ENCODE results near the gene TSR1. TPM values are rescaled to one million over a fixed set of nuclear protein-coding genes. Genes with fewer than 3 reads are reported as not detected.

Gene TSR1
- total RNA-seq, 1 experiment from 2014 or later, result 44.7 TPM

DNA sequence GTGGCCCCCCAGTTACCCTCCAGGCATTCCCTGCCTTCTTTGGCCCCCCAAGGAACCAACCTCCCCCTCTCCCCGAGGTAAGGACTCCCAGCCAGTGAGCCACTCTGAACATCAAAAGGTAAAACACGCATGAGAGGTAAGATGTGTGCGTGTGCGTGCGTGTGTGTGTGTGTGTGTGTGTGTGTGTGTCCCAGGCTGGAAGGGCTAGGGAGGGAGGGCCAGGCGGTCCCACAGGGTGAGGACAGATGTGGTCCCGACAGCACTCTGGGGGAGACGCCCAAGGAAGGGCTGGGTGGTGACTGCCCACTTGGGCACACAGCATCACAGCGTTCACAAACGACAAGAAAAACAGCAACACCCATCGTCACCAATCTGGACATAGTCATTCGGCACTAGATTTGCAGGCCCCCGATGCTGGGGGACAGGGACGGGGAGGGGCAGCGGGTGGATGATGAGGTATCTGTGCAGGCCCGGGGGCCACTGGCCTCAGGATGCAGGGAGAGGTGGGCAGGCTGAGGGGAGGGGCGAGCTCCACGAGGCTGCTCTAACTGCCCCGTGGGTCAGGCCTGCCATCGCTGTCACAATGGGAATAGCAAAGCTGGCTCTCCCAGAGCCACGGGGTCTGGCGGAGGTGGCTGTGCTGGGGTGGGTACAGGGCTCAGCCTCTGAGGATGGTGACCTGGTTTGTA lies 48.3 kb upstream of the TSR1 start:
- CTCF ChIA-PET, result interaction anchor here (4.4 kb wide), 1 partner anchor 32 kb away, joined by 58 read pairs; no protein-coding TSS in a partner anchor
- TF ChIP-seq, protein P1, sequence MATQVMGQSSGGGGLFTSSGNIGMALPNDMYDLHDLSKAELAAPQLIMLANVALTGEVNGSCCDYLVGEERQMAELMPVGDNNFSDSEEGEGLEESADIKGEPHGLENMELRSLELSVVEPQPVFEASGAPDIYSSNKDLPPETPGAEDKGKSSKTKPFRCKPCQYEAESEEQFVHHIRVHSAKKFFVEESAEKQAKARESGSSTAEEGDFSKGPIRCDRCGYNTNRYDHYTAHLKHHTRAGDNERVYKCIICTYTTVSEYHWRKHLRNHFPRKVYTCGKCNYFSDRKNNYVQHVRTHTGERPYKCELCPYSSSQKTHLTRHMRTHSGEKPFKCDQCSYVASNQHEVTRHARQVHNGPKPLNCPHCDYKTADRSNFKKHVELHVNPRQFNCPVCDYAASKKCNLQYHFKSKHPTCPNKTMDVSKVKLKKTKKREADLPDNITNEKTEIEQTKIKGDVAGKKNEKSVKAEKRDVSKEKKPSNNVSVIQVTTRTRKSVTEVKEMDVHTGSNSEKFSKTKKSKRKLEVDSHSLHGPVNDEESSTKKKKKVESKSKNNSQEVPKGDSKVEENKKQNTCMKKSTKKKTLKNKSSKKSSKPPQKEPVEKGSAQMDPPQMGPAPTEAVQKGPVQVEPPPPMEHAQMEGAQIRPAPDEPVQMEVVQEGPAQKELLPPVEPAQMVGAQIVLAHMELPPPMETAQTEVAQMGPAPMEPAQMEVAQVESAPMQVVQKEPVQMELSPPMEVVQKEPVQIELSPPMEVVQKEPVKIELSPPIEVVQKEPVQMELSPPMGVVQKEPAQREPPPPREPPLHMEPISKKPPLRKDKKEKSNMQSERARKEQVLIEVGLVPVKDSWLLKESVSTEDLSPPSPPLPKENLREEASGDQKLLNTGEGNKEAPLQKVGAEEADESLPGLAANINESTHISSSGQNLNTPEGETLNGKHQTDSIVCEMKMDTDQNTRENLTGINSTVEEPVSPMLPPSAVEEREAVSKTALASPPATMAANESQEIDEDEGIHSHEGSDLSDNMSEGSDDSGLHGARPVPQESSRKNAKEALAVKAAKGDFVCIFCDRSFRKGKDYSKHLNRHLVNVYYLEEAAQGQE (IDR thresholded peaks at IDR 0.05; ENCODE audit: insufficient read depth in 1 of 2, low read depth in 2 of 2, low read length in 1 of 2), result no peak
- TF ChIP-seq TCF7L2 (IDR thresholded peaks at IDR 0.05; ENCODE audit: low read depth, low read length), result no peak
- in situ Hi-C loops (cut with HindIII; ENCODE audit: low pct_unique_long_range_greater_than_20kb, low sequenced_read_pairs), result no loop called here

DNA sequence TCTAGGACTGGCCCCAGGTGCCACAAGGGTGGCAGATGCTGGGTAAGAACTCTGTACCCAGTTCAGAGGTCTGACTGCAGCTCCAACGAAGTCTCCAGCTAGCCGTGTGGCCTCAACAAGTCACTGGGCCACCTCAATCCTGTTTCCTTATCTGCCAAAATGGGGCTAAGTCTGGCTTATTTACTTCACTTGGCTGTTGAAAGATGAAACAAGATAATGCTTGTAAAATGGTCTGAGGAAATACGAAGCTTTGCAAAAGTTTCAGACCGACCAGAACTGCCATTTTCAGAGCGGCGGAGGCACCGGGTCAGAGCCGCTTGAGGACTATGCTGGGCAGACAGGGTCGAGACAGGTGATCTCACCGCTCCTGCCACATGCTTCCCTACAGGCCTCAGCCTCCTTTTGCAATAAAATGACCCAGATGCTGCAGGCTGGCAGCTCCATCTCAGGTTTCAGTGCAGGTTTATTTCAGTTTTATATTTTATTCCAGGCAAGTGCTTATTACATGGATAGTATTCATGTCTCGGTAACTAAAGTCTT lies 47.4 kb upstream of the TSR1 start:
- CTCF ChIA-PET, result interaction anchor here (0.7 to 4.4 kb wide), 3 partner anchors 29 to 333 kb away, joined by 3 to 58 read pairs (median 3); no protein-coding TSS in a partner anchor

More for the DNA sequence above, 48.3 kb upstream of the TSR1 start:
- no peak for DNase-seq (ENCODE audit: low read depth, low spot score)
- Histone ChIP-seq H3K9me3 (ENCODE audit: control insufficient read depth, insufficient read depth, low read depth, low read length) (no peaks in the 10 kb centered on the region), H3K4me1 (ENCODE audit: control insufficient read depth, insufficient read depth, low read length) (peaks cover 12% of the 10 kb centered on the region), H3K36me3 (ENCODE audit: control insufficient read depth, insufficient read depth, low read length) (no peaks in the 10 kb centered on the region), H3K27me3 (ENCODE audit: control insufficient read depth, insufficient read depth, low read length) (no peaks in the 10 kb centered on the region), H3K4me3 (ENCODE audit: low read depth in 2 of 2, low read length in 2 of 2) (no peak overlapping the region), H3K27ac (ENCODE audit: low read length) (no peak overlapping the region)
- no TSS peak for BruUV-seq (replicated peaks)
- intact Hi-C loops (cut with micrococcal nuclease; ENCODE audit: unreplicated experiment), result no loop called here
- POLR2A ChIA-PET, result no interaction called here
- ATAC-seq, result no peak

More for the DNA sequence above, 47.4 kb upstream of the TSR1 start:
- peaks cover 12% of the 10 kb centered on the region for H3K4me1 ChIP-seq (ENCODE audit: control insufficient read depth, insufficient read depth, low read length)
- no peaks in the 10 kb centered on the region for H3K27me3 ChIP-seq (ENCODE audit: control insufficient read depth, insufficient read depth, low read length)
- H3K4me3 ChIP-seq (ENCODE audit: low read depth in 2 of 2, low read length in 2 of 2), result no peak overlapping the region
- DNase-seq (ENCODE audit: low read depth, low spot score), result no peak
- in situ Hi-C loops (cut with HindIII; ENCODE audit: low pct_unique_long_range_greater_than_20kb, low sequenced_read_pairs) (no loop called here), intact Hi-C loops (cut with micrococcal nuclease; ENCODE audit: unreplicated experiment) (loop anchor here (1.0 kb wide), 1 partner anchor 33 kb away; no protein-coding TSS in a partner anchor)
- no TSS peak for BruUV-seq (replicated peaks)
- H3K36me3 ChIP-seq (ENCODE audit: control insufficient read depth, insufficient read depth, low read length), result no peaks in the 10 kb centered on the region
- TF ChIP-seq TCF7L2 (IDR thresholded peaks at IDR 0.05; ENCODE audit: low read depth, low read length) (no peak), SIN3A (IDR thresholded peaks at IDR 0.05; ENCODE audit: borderline replicate concordance, insufficient read depth, low read depth, low read length) (no peak), POLR2AphosphoS5 (IDR thresholded peaks at IDR 0.05; ENCODE audit: low read depth, low read length) (no peak)
- TF ChIP-seq, protein P2, sequence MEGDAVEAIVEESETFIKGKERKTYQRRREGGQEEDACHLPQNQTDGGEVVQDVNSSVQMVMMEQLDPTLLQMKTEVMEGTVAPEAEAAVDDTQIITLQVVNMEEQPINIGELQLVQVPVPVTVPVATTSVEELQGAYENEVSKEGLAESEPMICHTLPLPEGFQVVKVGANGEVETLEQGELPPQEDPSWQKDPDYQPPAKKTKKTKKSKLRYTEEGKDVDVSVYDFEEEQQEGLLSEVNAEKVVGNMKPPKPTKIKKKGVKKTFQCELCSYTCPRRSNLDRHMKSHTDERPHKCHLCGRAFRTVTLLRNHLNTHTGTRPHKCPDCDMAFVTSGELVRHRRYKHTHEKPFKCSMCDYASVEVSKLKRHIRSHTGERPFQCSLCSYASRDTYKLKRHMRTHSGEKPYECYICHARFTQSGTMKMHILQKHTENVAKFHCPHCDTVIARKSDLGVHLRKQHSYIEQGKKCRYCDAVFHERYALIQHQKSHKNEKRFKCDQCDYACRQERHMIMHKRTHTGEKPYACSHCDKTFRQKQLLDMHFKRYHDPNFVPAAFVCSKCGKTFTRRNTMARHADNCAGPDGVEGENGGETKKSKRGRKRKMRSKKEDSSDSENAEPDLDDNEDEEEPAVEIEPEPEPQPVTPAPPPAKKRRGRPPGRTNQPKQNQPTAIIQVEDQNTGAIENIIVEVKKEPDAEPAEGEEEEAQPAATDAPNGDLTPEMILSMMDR (IDR thresholded peaks at IDR 0.05), result no peak
- TF ChIP-seq, protein P1 (IDR thresholded peaks at IDR 0.05; ENCODE audit: insufficient read depth in 1 of 2, low read depth in 2 of 2, low read length in 1 of 2), result no peak
- ATAC-seq, result no peak
- H3K27ac ChIP-seq (ENCODE audit: low read length), result 0 out of 2 replicates have a peak overlapping the region, but pooled peaks have one; percentile 44
- no peaks in the 10 kb centered on the region for H3K9me3 ChIP-seq (ENCODE audit: control insufficient read depth, insufficient read depth, low read depth, low read length)
- POLR2A ChIA-PET, result interaction anchor here (0.7 kb wide), 1 partner anchor 74 kb away, joined by 5 read pairs; no protein-coding TSS in a partner anchor
